H9 (cell line): ENCODE measurements around the gene VPS25. TPM values are rescaled to one million over a fixed set of nuclear protein-coding genes. Genes with fewer than 3 reads are reported as not detected.

Experiments
- DNase-seq: peaks from one replicate; pipeline ENCODE4 v3.0.0-alpha.2; 2017
- H2AFZ ChIP-seq: one replicate; pipeline ENCODE4 v1.6.1; 2013; ENCODE audit warnings: mild to moderate bottlenecking, low read length, control low read depth, moderate library complexity
- H2AK5ac ChIP-seq: 2 replicates; pipeline ENCODE4 v1.6.1; 2013; ENCODE audit warnings: low read length, control low read depth, mixed read lengths; ENCODE audit not compliant: insufficient read length
- H2BK120ac ChIP-seq: one replicate; pipeline ENCODE4 v1.6.1; 2013; ENCODE audit warnings: low read depth, mild to moderate bottlenecking, low read length, control low read depth, inconsistent platforms; ENCODE audit not compliant: poor library complexity, severe bottlenecking
- H2BK12ac ChIP-seq: 2 replicates; pipeline ENCODE4 v1.6.1; 2013; ENCODE audit warnings: low read length, control low read depth, mixed read lengths, low read depth; ENCODE audit not compliant: insufficient read length
- H2BK15ac ChIP-seq: 2 replicates; pipeline ENCODE4 v1.6.1; 2013; ENCODE audit warnings: low read depth, low read length, control low read depth
- H2BK20ac ChIP-seq: one replicate; pipeline ENCODE4 v1.6.1; 2013; ENCODE audit warnings: low read depth, mild to moderate bottlenecking, low read length, control low read depth, inconsistent platforms; ENCODE audit not compliant: poor library complexity, severe bottlenecking
- H2BK5ac ChIP-seq: 2 replicates; pipeline ENCODE4 v1.6.1; 2013; ENCODE audit warnings: low read length, control low read depth, mixed read lengths; ENCODE audit not compliant: insufficient read length
- H3K14ac ChIP-seq: 2 replicates; pipeline ENCODE4 v1.6.1; 2013; ENCODE audit warnings: low read length, control low read depth; ENCODE audit not compliant: insufficient read depth
- H3K18ac ChIP-seq: 2 replicates; pipeline ENCODE4 v1.6.1; 2013; ENCODE audit warnings: low read depth, mild to moderate bottlenecking, mixed read lengths, low read length, control low read depth; ENCODE audit not compliant: insufficient read length
- H3K23ac ChIP-seq: 2 replicates; pipeline ENCODE4 v1.6.1; 2013; ENCODE audit warnings: low read length, control low read depth, mixed read lengths, low read depth; ENCODE audit not compliant: insufficient read length
- H3K23me2 ChIP-seq: 2 replicates; pipeline ENCODE4 v1.6.1; 2013; ENCODE audit warnings: low read depth, mild to moderate bottlenecking, mixed read lengths, low read length, control low read depth; ENCODE audit not compliant: insufficient read length, poor library complexity, severe bottlenecking
- H3K27ac ChIP-seq: 2 replicates; pipeline ENCODE4 v1.5.1; 2013; ENCODE audit warnings: low read length, control low read depth, mixed read lengths, low read depth; ENCODE audit not compliant: insufficient read length
- H3K27me3 ChIP-seq: 2 replicates; pipeline ENCODE4 v1.6.1; 2013; ENCODE audit warnings: low read length, control low read depth, inconsistent platforms; ENCODE audit not compliant: insufficient read depth
- H3K4ac ChIP-seq: 2 replicates; pipeline ENCODE4 v1.6.1; 2013; ENCODE audit warnings: low read depth, mild to moderate bottlenecking, control low read depth, inconsistent platforms, low read length, moderate library complexity
- H3K4me1 ChIP-seq: 2 replicates; pipeline ENCODE4 v1.6.1; 2013; ENCODE audit warnings: low read length, control low read depth, inconsistent platforms; ENCODE audit not compliant: insufficient read depth
- H3K4me2 ChIP-seq: 2 replicates; pipeline ENCODE4 v1.6.1; 2013; ENCODE audit warnings: low read length, control low read depth, mixed read lengths; ENCODE audit not compliant: insufficient read length, insufficient read depth
- H3K56ac ChIP-seq: 2 replicates; pipeline ENCODE4 v1.6.1; 2013; ENCODE audit warnings: low read depth, mild to moderate bottlenecking, mixed read lengths, low read length, control low read depth; ENCODE audit not compliant: insufficient read length
- H3K79me1 ChIP-seq: 2 replicates; pipeline ENCODE4 v1.6.1; 2013; ENCODE audit warnings: low read depth, mild to moderate bottlenecking, moderate library complexity, low read length, control low read depth, inconsistent platforms; ENCODE audit not compliant: insufficient read depth, poor library complexity, severe bottlenecking
- H3K79me2 ChIP-seq: 2 replicates; pipeline ENCODE4 v1.6.1; 2013; ENCODE audit warnings: low read length, control low read depth, inconsistent platforms; ENCODE audit not compliant: insufficient read depth
- H3K9ac ChIP-seq: 2 replicates; pipeline ENCODE4 v1.6.1; 2013; ENCODE audit warnings: low read length, control low read depth, mixed read lengths; ENCODE audit not compliant: insufficient read length; ENCODE audit errors: extremely low read depth
- H3K9me3 ChIP-seq: one replicate; pipeline ENCODE4 v1.6.1; 2013; ENCODE audit warnings: low read depth, low read length, inconsistent platforms; ENCODE audit not compliant: control insufficient read depth
- H3T11ph ChIP-seq: one replicate; pipeline ENCODE4 v1.6.1; 2013; ENCODE audit warnings: mild to moderate bottlenecking, low read length, control low read depth, inconsistent platforms
- H4K20me1 ChIP-seq: one replicate; pipeline ENCODE4 v1.6.1; 2013; ENCODE audit not compliant: control insufficient read depth, insufficient read length, insufficient read depth
- H4K5ac ChIP-seq: 2 replicates; pipeline ENCODE4 v1.6.1; 2013; ENCODE audit warnings: low read depth, mild to moderate bottlenecking, mixed read lengths, low read length, control low read depth; ENCODE audit not compliant: insufficient read length
- H4K8ac ChIP-seq: replicated peaks from 2 replicates; pipeline ENCODE4 v1.6.1; 2013; ENCODE audit warnings: low read length, control low read depth, mixed read lengths, low read depth; ENCODE audit not compliant: insufficient read length
- H4K91ac ChIP-seq: 2 replicates; pipeline ENCODE4 v1.6.1; 2013; ENCODE audit warnings: low read depth, mild to moderate bottlenecking, moderate library complexity, mixed read lengths, low read length, control low read depth; ENCODE audit not compliant: insufficient read length
- H3K27ac Mint-ChIP-seq, 3 experiments: 2 replicates in 2 of 3; 3 replicates in 1 of 3; pipeline ENCODE4 v1.8.0; 2020 to 2021; ENCODE audit warnings: mixed read lengths in 3 of 3, mild to moderate bottlenecking in 1 of 3, moderate library complexity in 1 of 3
- H3K27me3 Mint-ChIP-seq: 2 replicates; pipeline ENCODE4 v1.8.0; 2021; ENCODE audit warnings: low read depth, mild to moderate bottlenecking, moderate library complexity, mixed read lengths
- H3K36me3 Mint-ChIP-seq, 3 experiments: 2 replicates in 2 of 3; 3 replicates in 1 of 3; pipeline ENCODE4 v1.8.0; 2020 to 2021; ENCODE audit warnings: low read depth in 3 of 3, mixed read lengths in 3 of 3; ENCODE audit not compliant: insufficient read depth in 1 of 3
- H3K4me1 Mint-ChIP-seq, 2 experiments: 2 replicates each; pipeline ENCODE4 v1.8.0; 2020; ENCODE audit warnings: mixed read lengths in 2 of 2
- H3K4me3 Mint-ChIP-seq, 2 experiments: 2 replicates in 1 of 2; 3 replicates in 1 of 2; pipeline ENCODE4 v1.8.0; 2020 to 2021; ENCODE audit warnings: mild to moderate bottlenecking in 2 of 2, mixed read lengths in 2 of 2, moderate library complexity in 1 of 2
- H3K9me3 Mint-ChIP-seq, 2 experiments: 2 replicates in 1 of 2; 3 replicates in 1 of 2; pipeline ENCODE4 v1.8.0; 2020; ENCODE audit warnings: mild to moderate bottlenecking in 2 of 2, mixed read lengths in 2 of 2, moderate library complexity in 1 of 2
- CTCF ChIP-seq: fragments of 200-600 bp; sonication (generic); conservative IDR thresholded peaks from 3 replicates; pipeline ENCODE4 v1.8.0; 2021; ENCODE audit warnings: antibody characterized with exemption, mild to moderate bottlenecking
- WGBS: extraction: QIAGEN DNeasy Blood & Tissue Kit; methylation state at CpG from one replicate; pipeline ENCODE4 v1.1.7; 2013; ENCODE audit warnings: missing lambda C conversion rate, low lambda C conversion rate, mixed read lengths; ENCODE audit not compliant: insufficient read length; ENCODE audit errors: extremely low coverage; 5-methylcytosine and 5-hydroxymethylcytosine counted together
- total RNA-seq: library from RNA; stranded (reverse); gene quantifications from 2 replicates; pipeline ENCODE4 v1.2.1, GENCODE V29; 2021

The VPS25 gene
- total RNA-seq, 1 experiment from 2014 or later = 113 TPM

- Histone ChIP-seq H2BK120ac (no peak overlapping the region), H3K56ac (no peak overlapping the region), H4K20me1 (no peaks in the 10 kb centered on the region), H2BK12ac (no peak overlapping the region), H4K91ac (no peak overlapping the region), H3T11ph (no peak overlapping the region), H3K9ac (no peak overlapping the region), H3K4me1 (no peaks in the 10 kb centered on the region; the same call in 1 of the 2 replicates), H3K23ac (no peak overlapping the region), H4K5ac (no peak overlapping the region), H3K23me2 (no peaks in the 10 kb centered on the region), H3K79me1 (no peaks in the 10 kb centered on the region), H3K27me3 (peaks cover 11% of the 10 kb centered on the region; the same call in 1 of the 2 replicates), H3K27ac (no peak overlapping the region), H3K18ac (no peak overlapping the region), H3K79me2 (no peaks in the 10 kb centered on the region), H2BK20ac (no peak overlapping the region), H2BK15ac (no peak overlapping the region), H3K14ac (no peak overlapping the region), H2AFZ (no peak overlapping the region), H3K9me3 (no peaks in the 10 kb centered on the region), H2BK5ac (no peak overlapping the region), H3K4ac (no peak overlapping the region), H2AK5ac (no peak overlapping the region), H4K8ac (no peak overlapping the region), H3K4me2 (no peak overlapping the region)
- Mint-ChIP-seq H3K27ac (no peak overlapping the region; a peak in 1 of 7 replicates), H3K9me3 (no peaks in the 10 kb centered on the region), H3K27me3 (peaks cover 29% of the 10 kb centered on the region), H3K4me3 (no peak overlapping the region), H3K36me3 (peaks cover 0 to 1% (median 0%) of the 10 kb centered on the region in 3 experiments; a peak in 1 of 7 replicates), H3K4me1 (peaks cover 14 to 20% of the 10 kb centered on the region in 2 experiments)
- TF ChIP-seq CTCF = no peak
- DNase-seq = no peak
- WGBS = no CpG with 5 or more reads among the region's 6 CpGs
These were observed 7.1 kb upstream of the VPS25 start for GRCh38 chr17:42766124-42766523.
